Measurements from ENCODE around the gene ZNF444.

ZNF444 gene

DNA sequence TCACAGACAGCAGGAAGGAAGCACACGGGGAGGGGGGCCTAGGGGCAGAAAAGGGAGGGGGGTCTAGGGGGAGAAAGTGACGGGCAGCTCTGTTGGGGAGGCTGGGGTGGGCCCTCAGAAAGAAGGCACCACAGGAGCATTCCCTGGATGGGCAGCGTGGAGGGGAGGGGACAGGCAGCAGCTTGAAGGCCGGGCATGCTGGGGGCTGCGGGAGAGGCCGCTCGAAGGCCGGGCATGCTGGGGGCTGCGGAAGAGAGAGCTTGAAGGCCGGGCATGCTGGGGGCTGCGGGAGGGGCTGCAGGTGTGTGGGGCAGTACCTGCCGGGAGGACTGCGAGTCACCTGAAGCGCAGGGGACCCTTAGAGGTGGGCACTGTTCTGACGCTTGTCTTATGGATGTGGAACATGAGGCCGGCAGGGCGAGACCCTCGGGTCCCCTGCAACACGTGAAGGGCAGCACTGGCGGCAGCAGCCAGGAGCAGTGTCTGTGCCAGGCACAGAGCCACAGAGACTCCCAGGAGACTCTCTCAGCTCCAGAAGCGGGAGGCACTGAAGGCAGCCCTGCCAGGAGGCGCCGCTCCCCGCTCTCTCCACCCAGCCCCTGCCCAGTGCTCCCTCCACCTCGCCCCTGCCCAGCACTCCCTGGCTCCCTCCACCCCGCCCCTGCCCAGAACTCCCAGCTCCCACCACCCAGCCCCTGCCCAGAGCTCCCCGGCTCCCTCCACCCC lies 33.3 kb upstream of the ZNF444 start:
- DNase-seq (ENCODE audit: low spot score), result no peak

DNA sequence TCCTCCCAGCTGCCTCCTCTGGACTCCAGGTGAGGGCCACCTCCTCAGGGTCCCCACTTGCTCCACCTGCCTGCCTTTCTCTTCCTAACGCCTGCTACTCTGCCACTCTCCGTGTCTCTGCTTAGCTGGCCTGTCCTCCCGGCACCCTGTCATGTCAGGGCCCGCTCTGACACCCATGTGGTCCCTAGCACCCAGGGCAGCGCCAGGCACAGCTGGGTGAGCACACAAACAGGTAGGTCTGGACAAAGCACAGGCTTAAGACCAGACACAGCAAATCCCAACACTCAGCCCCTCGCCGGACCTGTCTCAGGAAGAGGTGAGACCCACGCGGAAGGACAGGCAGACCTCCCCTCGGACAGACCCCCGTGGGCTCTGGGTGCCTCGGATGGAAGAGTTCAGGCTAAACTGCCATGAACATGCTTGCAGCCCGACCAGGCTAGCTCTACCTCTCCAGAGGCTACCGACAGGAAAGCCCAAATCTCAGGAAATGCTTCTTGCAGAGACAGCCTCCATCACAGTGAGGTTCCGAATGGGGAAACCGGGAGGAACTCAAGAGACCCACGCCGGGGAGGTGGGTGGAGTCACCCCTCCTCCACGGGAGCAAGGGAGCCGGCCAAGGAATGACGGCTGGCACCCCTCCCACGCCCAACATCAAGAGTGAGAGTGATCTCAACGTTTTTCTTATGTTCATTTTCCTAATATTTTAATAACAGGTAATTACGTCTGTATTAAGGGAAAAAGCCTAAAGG lies 32.5 kb upstream of the ZNF444 start:
- no peak for DNase-seq (ENCODE audit: low spot score)

DNA sequence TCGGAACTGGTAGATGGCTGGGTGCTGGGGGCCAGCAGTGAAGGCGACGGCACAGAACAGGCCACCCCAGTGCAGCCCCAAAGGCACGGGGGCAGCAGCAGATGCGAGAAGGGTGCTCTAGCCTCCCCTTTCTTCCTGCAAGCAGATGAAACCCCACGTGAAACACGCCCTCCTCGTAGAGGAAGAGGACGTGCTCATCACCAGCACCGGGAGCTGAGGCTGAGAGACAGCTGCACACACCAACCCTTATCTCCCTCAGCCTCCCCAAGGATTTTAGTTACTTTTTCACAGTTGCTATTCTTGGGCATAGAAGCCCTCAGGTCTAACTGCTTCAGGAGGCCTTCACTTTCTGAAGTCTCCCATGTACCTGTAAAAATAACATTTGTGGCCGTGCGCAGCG lies 31.9 kb upstream of the ZNF444 start:
- DNase-seq (ENCODE audit: low spot score), result no peak

DNA sequence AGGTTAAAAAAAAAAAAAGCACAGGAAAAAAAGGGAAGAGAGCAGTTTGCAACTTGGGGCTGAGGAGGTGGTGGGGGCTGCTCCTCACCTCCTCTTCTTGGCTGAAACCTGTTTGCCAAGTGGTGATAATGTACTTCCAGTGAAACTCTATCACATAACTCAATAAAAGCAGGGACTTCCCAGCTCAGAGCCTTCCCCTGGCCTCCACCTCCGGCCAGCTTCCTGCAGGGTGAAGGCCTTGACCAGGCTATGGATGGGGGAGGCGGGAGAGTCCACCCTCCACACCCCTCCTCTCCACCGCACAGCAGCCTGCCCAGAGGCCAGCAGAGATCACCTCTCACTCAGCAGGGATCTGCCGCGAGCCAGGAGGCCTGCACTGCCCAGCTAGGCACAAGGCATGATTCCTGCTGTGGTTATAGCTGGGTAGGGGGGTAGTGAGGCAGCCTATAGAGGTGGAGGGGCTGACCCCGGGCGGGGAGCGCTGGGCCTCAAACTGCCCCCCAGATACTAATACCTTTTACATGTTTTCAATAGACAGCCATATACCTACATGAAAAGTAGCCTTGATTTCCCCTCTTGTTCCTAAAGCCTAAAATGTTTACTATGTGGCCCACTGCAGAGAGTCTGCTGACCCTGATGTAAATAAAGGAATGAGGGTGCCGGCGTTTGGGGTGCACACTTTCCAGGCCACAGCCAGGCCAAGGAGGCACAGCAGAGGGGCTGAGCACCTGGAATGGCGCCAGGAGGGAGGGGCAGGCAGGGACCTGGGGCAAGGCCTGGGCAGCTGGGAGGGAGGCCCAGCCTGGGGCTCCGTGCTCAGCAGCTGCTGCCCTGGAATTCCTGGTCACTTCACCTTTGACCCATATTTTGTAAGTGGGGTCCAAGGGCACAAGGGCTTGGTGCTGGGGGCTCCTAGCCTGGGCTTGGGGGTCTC lies 30.3 kb upstream of the ZNF444 start:
- DNase-seq (ENCODE audit: low spot score), result no peak

DNA sequence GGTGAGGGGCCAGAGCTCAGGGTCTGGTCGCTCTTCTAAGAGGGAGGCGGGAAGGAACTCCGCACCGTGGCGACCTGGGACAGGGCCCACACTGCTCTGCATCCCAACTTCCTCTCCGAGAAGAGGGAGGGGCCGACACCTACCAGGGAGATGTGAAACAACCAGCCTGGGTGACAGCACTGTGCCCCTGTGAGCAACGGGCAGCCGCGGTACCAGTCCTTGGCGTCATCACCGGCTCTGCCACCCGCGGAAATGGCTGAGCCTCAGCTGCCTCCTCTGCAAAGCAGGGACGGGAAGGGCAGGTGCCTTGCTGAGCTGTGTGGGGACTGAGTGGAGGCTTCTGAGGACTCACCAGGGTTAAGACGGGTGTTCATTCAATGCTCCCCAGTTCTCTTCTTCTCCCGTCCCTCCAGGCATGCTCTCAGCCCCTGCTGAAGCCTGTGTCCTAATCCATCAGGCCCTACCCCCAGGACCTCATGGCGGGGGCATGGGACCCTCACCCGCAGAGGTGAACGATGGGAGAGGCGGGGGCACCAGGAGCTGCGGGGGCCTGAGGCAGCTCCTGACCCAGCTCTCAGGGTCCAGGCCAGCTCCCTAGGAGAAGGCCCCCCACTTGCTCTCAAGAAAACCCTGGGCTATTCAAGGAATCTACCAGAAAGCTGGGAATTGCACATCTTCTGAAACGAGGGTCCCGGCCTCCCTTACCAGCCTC lies 29.3 kb upstream of the ZNF444 start:
- DNase-seq (ENCODE audit: low spot score), result no peak

DNA sequence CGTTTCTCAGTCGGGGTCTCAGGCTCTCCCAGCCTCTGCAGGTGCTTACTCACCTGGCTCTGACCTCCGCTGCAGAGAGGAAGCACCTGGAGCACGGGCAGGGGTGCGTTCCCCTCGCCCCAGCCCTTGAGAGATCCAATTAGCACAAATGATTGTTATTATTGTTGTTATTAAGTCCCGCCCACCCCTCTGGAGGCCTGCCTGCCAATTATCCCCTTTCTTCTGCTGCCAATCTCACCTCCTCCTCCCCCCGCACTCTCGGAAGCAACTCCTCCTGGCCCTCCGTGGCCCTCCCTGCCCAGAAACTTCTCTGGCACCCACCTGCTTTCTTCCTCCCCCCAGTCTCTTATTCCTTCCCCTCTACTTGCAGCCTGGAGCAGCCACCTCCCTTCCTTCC lies 28.8 kb upstream of the ZNF444 start:
- DNase-seq (ENCODE audit: low spot score), result no peak

DNA sequence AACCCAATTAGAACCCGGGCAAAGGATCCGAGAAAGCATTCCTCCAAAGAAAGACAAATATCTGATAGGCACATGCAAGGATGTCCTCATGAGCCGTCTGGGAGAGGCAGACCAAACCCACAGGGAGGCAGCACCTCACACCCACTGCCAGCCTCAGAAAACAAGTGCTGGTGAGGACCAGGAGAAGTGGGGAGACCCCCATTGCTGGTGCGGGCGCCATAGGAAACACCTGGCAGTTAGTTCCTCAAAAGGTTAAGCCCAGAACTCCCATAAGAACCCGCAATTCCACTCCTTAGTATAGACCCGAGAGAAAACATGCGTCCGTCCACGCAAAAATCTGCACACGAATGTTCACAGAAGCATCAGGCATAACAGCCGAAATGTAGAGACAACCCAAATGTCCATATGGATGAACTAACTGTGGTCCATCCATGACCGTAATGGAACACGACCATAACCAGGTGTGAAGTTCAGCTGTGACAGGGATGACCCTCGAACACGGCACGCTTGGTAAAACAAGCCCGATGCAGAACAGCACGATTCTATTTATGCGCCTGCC lies 27.9 kb upstream of the ZNF444 start:
- DNase-seq (ENCODE audit: low spot score), result no peak

DNA sequence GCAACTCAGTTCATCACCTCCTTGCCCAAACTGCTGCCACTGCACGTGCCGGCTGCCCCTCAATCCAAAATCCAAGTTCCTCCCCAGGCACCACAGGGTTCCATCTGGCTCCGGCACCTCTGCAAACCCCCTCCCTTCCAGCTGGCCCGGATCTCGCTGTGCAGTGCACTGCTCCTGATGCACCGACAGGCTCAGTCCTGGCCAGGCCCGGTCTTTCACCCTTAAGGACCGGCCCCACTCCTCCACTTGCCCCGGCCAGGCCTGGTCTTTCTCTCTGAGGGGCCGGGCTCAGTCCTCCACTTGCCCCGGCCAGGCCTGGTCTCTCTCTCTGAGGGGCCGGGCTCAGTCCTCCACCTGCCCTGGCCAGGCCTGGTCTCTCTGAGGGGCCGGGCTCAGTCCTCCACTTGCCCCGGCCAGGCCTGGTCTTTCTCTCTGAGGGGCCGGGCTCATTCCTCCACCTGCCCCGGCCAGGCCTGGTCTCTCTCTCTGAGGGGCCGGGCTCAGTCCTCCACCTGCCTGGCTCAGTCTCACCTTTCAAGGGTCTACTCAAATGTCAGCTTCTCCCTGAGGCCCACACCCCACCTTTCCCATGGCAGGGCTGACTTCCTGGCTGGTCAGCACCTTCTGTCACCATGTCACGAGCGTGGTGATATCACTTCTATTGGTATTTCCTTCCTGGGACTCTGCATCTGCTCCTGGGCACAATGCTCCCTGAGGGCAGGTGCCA lies 26.9 kb upstream of the ZNF444 start:
- DNase-seq (ENCODE audit: low spot score), result no peak

DNA sequence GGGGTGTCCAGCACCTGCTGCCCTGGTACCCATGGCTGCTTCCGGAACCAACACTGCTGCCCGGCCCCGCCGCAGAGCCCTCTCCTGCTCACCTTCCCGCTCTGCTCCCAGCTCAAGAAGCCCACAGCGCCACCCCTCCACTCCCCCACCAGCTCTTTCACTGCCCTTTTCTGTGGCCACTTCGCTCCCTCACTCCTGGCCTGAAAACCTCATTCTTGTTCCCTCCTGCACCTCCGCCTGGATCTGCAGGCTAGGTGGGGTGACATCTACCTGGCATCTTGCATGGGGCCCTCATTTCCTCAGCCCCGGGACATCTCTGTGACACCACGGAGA lies 26.3 kb upstream of the ZNF444 start:
- no peak for DNase-seq (ENCODE audit: low spot score)

DNA sequence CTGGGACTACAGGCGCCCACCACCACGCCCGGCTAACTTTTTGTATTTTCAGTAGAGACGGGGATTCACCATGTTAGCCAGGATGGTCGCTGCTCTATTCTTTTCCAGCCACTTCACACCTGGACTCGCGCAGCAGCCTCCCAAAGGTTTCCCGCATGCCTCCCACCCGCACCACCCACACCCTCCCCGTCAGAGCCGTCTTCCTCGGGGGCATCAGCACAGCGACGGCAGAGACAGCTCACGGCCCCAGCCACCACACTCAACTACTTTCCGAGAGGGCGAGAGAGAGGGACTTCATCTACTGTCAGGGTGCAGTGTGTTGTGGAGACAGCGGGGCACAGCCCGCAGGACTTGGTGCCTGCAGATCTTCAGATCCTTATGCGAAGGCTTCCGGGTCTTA lies 25.6 kb upstream of the ZNF444 start:
- no peak for DNase-seq (ENCODE audit: low spot score)

DNA sequence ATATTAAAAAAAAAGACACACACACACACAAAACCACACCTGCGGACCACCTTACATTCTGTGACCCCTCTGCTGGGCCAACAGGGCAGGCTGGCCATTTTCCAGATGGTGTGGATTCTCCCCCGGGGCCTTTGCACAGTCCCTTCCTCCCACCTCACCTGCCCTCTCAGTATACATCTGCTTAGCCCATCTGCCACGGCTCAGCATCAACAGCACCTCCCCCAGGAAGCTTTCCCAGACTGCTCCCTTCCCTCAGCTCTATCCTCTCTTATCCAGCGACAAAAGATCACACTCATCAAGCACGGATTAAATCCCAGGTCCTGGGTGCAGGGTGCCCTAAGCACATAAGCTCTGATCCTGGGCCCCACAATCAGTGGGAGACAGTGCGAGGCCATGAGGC lies 24.5 kb upstream of the ZNF444 start:
- no peak for DNase-seq (ENCODE audit: low spot score)

DNA sequence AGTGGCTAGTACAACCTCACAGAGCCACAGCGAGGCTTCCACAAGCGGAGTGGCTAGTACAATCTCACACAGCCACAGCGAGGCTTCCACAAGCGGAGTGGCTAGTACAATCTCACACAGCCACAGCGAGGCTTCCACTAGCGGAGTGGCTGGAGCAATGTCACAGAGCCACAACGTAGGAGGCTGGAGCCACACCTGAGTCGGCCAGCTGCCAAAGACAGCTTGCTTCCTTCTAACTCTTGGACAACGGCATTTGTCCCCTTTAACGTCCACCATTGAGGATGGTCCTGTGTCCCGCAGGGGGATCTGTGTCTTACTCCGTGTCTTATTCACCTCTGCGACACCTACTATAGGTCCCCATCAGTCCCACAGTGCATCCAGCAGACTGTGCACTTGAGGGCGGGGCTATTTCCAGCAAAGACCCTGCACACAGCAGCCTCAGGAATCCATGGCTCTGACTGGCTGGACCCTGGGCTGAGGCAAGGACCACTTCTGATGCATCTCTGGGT lies 23.7 kb upstream of the ZNF444 start:
- DNase-seq (ENCODE audit: low spot score), result no peak

DNA sequence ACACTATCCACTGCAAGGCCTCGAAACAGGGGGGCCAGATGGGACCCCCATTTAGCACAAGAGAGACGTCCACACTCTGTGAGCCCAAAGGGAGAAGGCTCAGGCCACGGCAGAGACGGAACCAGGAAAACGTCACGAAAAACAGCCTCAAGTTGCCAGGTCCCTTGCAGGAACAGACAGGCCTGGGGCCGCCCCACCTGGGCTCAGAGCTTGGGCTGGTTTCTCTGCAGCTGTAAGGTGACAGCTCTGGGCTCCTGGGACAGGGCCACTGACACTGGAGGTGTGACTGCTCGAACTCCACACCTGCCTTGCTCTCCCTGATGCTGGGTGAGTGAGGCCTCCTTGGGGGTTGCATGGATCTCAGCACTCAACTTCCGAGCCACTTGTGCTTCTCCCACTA lies 23.2 kb upstream of the ZNF444 start:
- DNase-seq (ENCODE audit: low spot score), result no peak

DNA sequence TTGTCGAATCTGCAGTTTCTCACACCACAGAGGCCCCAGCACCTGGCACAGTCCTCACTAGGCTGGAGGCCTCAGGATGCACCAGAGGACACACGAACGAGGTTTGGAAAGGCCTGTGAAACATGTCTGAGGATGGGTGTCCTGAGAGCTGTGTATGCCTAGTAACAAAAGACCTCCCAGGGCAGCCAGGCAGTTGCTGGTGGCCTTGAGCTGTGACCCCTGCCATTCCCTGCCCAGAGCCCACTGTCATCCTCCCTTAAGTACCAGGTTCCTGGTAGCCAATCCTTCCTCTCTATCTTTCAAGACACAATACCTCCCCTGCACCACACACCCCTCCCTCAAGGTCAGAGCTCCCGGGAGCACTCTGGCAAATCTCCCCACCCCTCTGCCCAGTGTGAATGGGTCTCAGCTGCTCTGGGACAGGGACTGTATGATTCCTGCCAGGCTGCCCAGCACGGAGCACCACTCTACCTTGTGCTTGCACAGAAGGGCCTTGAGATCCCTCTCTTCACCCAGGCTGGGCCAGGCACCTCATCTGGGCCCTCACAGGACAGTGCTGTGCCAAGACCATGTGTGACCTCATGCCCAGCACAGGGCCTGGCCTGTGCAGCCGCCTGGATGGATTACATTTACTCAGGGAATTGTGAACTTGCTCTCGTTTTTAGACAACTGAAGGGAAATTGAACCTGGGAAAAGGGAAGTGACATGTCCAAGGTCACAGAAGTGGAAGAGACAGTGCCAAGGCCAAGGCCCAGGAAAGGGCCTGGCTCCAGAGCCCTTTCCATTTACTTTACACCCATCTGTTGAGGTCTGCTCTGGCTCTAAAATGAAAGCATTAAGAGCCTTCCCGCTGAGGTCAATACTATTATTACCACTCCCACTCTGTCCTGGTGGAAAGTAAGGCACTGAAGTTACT lies 22.2 kb upstream of the ZNF444 start:
- no peak for DNase-seq (ENCODE audit: low spot score)

DNA sequence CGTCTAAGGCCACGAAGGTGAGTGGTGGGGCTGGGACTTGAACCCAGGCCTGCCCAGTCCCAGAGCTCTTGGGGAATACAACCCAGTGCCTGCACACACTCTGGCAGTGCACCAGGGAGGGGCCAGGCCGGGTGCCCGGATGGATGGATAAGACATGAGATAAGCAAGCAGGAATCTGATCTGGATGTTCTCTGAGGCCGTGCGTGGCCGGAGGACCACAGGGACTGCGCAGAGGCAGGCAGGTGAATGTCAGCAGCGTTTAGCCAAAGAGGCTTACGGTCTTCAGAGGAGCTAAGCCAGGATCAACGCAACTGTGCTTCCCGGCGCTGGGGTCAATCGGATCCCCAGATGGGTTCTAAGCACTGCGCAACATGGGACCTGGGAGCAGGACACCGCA lies 21.5 kb upstream of the ZNF444 start:
- DNase-seq (ENCODE audit: low spot score), result no peak

DNA sequence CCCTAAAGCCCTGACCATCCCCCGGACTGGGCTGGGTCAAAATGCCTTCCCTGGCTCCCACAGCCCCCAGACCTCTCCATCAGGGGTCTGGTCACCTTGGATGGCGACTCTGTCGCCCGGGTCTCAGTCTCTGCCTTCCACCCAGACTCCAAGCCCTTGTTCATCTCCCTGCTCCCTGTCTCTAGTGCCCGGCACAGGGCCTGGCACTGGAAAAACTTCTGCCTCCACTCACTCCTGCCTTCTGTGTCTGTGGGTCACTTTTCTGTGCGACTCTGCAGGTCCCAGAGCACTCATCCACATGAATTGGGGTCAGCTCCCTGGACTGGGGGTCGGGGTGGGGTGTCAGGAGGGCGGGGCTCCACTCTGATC lies 21.1 kb upstream of the ZNF444 start:
- DNase-seq (ENCODE audit: low spot score), result no peak

DNA sequence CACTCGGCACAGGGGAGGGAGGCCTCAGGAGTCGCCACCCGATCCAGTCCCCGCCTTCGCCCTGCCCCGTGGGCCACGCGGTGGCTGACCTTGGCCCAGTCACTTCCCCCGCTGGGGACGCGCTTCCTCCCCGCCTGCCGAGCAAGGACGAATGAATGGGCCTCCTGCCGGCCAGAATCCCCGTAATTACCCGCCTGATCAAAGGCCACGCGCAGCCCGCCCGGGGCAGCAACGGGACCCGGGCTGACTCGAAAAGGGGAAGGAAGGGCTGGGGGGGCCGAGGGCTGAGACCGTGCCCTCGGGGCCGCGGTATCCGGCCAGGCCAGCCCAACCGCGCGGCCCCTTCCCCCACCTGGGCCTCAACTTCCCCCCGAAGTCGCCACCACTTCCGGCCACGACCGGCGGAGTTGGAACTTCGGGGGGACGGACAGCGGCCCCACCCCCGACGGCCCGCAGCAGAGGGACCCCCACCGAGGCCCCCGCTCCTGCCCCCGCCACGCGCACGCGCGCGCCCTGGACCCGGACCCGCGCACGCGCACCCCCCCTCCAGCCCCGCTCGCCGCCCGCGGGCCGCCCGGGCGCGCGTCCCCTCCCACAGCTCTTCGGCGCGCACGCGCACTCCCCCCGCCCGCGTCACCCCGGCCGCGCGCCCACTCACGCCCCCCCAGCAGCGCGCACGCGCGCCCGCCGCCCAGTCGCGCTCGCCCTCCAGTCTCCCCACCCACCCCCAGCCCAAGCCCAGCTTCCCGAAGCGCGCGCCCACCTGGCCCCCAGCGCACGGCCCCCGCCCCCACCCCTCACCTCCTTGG lies 20.5 kb upstream of the ZNF444 start:
- DNase-seq (ENCODE audit: low spot score), result peak; percentile 76

DNA sequence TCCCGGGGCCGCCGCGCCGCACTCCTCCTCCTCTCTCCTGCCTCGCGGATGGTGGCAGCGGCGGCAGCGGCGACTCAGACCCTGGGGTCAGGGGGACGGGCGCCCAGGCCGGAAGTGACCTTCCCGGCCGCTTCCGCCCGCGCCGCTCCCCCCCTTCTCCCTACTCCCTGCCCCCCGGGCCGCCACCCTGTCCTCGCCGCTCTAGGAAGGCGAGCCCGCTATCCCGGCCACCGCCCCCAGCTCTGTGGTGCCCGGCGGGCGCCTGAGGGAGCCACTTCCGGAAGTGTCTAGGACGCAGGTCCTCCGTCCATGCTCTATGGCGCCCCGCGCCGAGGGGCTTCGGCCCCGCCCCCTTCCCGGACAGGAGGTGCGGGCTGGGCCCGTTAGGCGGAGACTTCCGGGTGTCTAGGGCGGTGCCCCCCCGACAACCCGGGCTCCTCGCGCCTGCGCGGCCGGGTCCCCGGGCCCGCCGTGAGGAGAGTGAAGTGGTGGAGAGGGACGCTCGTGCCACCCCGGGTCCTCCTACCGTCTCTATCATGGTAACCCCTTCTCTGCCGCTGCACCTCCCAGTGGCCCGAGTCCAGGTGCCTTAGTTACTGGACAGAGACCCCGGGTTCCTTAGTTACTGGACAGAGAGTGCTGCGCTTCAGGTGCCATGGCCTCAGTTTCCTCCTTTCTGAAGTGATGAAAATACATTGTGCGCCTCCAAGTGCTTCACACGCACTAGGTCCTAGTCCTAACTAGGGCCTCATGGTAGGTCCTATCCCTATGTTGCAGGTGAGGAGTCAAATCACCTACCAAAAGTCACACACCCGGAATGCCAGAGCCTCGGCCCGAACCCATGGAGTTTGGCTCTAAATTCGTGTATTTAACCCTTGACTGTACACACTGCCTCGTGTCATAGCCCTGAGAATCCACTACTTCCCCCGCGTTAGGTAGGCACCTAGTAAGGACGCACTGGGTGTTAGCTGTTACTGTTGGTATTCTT lies 19.6 kb upstream of the ZNF444 start, which contains the start of gene ZNF787:
Gene ZNF787, minus strand, starts transcription at position 116 of the 988 bp plus-strand sequence. CDS start 18,078 bp downstream, outside the sequence.
- peak; percentile 98 for DNase-seq (ENCODE audit: low spot score)
